Measurements from ENCODE around the gene VEZT. TPM values are rescaled to one million over a fixed set of nuclear protein-coding genes. Genes with fewer than 3 reads are reported as not detected.

VEZT gene

Small RNAs within 50 kb of the gene (small RNA-seq; reads per million reads assigned to genes)
- gene MIR331 (51.1 reads per million, percentile 96 among the genes with 10 or more reads in this experiment), gene MIR3685 (not detected), gene RF00019 (not detected), gene RNU6-808P (not detected)
